OCI-LY1 (cell line): Measurements from ENCODE around the gene HECTD1.
"Not testable (repeated sequence)": the region's sequence is repeated elsewhere in the genome, so short reads cannot be mapped to it uniquely, and the experiment has no call there.

ENCODE experiments used
- H2AFZ ChIP-seq: fragments of 200-600 bp; sonication (generic), shearing (Covaris generic); 2 replicates; pipeline ENCODE4 v1.6.0; 2014; ENCODE audit warnings: antibody characterized with exemption, mild to moderate bottlenecking, low read length
- H3F3A ChIP-seq: fragments of 200-600 bp; sonication (generic), shearing (Covaris generic); 2 replicates; pipeline ENCODE4 v1.6.0; 2014; ENCODE audit warnings: mild to moderate bottlenecking, antibody characterized with exemption, low read length, moderate library complexity; ENCODE audit not compliant: insufficient read depth
- H3K27ac ChIP-seq: fragments of 200-600 bp; sonication (generic); 2 replicates; pipeline ENCODE4 v1.5.1; 2014; ENCODE audit warnings: low read length, mixed run types, mild to moderate bottlenecking, low read depth; ENCODE audit not compliant: poor library complexity, severe bottlenecking
- H3K27me3 ChIP-seq: fragments of 200-600 bp; sonication (generic); 2 replicates; pipeline ENCODE4 v1.6.0; 2014; ENCODE audit warnings: antibody characterized with exemption, mild to moderate bottlenecking, low read length, moderate library complexity; ENCODE audit not compliant: insufficient read depth
- H3K36me3 ChIP-seq: fragments of 200-600 bp; sonication (generic); 2 replicates; pipeline ENCODE4 v1.6.1; 2014; ENCODE audit warnings: mild to moderate bottlenecking, antibody characterized with exemption, low read length, moderate library complexity, mixed read lengths; ENCODE audit not compliant: insufficient read depth
- H3K4me1 ChIP-seq: fragments of 200-600 bp; sonication (generic); 2 replicates; pipeline ENCODE4 v1.5.1; 2014; ENCODE audit warnings: mild to moderate bottlenecking, low read length, moderate library complexity; ENCODE audit not compliant: insufficient read depth, severe bottlenecking
- H3K4me2 ChIP-seq: fragments of 200-600 bp; sonication (generic), shearing (Covaris generic); 2 replicates; pipeline ENCODE4 v1.6.1; 2014; ENCODE audit warnings: low read length
- H3K4me3 ChIP-seq: fragments of 200-600 bp; sonication (generic); 2 replicates; pipeline ENCODE4 v1.5.1; 2014; ENCODE audit warnings: low read length, low read depth, mild to moderate bottlenecking, mixed read lengths; ENCODE audit not compliant: poor library complexity, severe bottlenecking
- H3K79me2 ChIP-seq: fragments of 200-600 bp; shearing (Covaris generic); 2 replicates; pipeline ENCODE4 v1.6.1; 2016; ENCODE audit warnings: mixed run types, low read length, mixed read lengths; ENCODE audit not compliant: insufficient read depth
- H3K9ac ChIP-seq: fragments of 200-600 bp; sonication (generic), shearing (Covaris generic); 2 replicates; pipeline ENCODE4 v1.6.1; 2014; ENCODE audit warnings: mild to moderate bottlenecking, low read length, mixed read lengths
- H3K9me2 ChIP-seq: fragments of 200-600 bp; sonication (generic), shearing (Covaris generic); 2 replicates; pipeline ENCODE4 v1.6.1; 2014; ENCODE audit warnings: low read depth, mild to moderate bottlenecking, low read length, mixed read lengths
- H3K9me3 ChIP-seq: fragments of 200-600 bp; shearing (Covaris generic); 2 replicates; pipeline ENCODE4 v1.6.1; 2014; ENCODE audit warnings: low read length, mixed read lengths
- H4K20me1 ChIP-seq: fragments of 200-600 bp; sonication (generic), shearing (Covaris generic); 2 replicates; pipeline ENCODE4 v1.6.0; 2016; ENCODE audit warnings: mild to moderate bottlenecking, low read length; ENCODE audit not compliant: insufficient read depth
- CTCF ChIP-seq: fragments of 200-600 bp; sonication (generic), shearing (Covaris generic); IDR thresholded peaks from 2 replicates; pipeline ENCODE4 v1.5.1; 2017; ENCODE audit warnings: mild to moderate bottlenecking, antibody characterized with exemption, low read length, moderate library complexity, mixed read lengths
- EZH2 ChIP-seq: fragments of 200-600 bp; sonication (generic), shearing (Covaris generic); IDR thresholded peaks from 2 replicates; pipeline ENCODE4 v1.8.0; 2017; ENCODE audit warnings: borderline replicate concordance, mixed run types, mild to moderate bottlenecking, antibody characterized with exemption, low read length, moderate library complexity, mixed read lengths

The HECTD1 gene

GRCh38 chr14:31092160-31092708, 115.4 kb downstream of the HECTD1 start:
- H3K9ac ChIP-seq, result no peak overlapping the region
- no peaks in the 10 kb centered on the region for H3K9me2 ChIP-seq
- no peak overlapping the region for H3K27ac ChIP-seq
- H2AFZ ChIP-seq, result no peak overlapping the region
- H3K9me3 ChIP-seq, result no peaks in the 10 kb centered on the region
- peaks cover 1% of the 10 kb centered on the region; the same call in 1 of the 2 replicates for H3K36me3 ChIP-seq
- TF ChIP-seq EZH2 (no peak), CTCF (no peak)
- no peaks in the 10 kb centered on the region for H3K4me1 ChIP-seq
- no peaks in the 10 kb centered on the region for H3F3A ChIP-seq
- H3K79me2 ChIP-seq, result no peaks in the 10 kb centered on the region
- H4K20me1 ChIP-seq, result no peaks in the 10 kb centered on the region
- no peak overlapping the region for H3K4me3 ChIP-seq
- H3K4me2 ChIP-seq, result no peak overlapping the region
- no peaks in the 10 kb centered on the region for H3K27me3 ChIP-seq

GRCh38 chr14:31090883-31091764, 116.5 kb downstream of the HECTD1 start:
- Histone ChIP-seq H3K79me2 (no peaks in the 10 kb centered on the region), H3K27ac (no peak overlapping the region), H3K9me3 (no peaks in the 10 kb centered on the region), H3K9me2 (no peaks in the 10 kb centered on the region), H3K4me2 (no peak overlapping the region), H3K9ac (no peak overlapping the region), H3K4me3 (no peak overlapping the region), H3K4me1 (no peaks in the 10 kb centered on the region), H3F3A (no peaks in the 10 kb centered on the region), H2AFZ (no peak overlapping the region), H3K36me3 (no peaks in the 10 kb centered on the region), H3K27me3 (no peaks in the 10 kb centered on the region), H4K20me1 (no peaks in the 10 kb centered on the region)
- TF ChIP-seq EZH2 (no peak), CTCF (no peak)

- H3F3A ChIP-seq, H3K9me2 ChIP-seq, H3K36me3 ChIP-seq, H3K4me3 ChIP-seq, H3K9ac ChIP-seq, H3K27me3 ChIP-seq, H3K4me2 ChIP-seq, H3K27ac ChIP-seq, H3K79me2 ChIP-seq, H2AFZ ChIP-seq, H3K9me3 ChIP-seq, H4K20me1 ChIP-seq: not testable (repeated sequence)
- H3K4me1 ChIP-seq, result peaks cover 21% of the 10 kb centered on the region
These were observed 121.1 kb downstream of the HECTD1 start for GRCh38 chr14:31086466-31086865.

GRCh38 chr14:31085027-31085426, 122.6 kb downstream of the HECTD1 start:
- H3K27ac ChIP-seq, result peak overlapping the region; percentile 54
- H3K4me1 ChIP-seq, result peaks cover 21% of the 10 kb centered on the region
- H3K27me3 ChIP-seq, result no peaks in the 10 kb centered on the region
- no peaks in the 10 kb centered on the region for H3K79me2 ChIP-seq
- H3K9me2 ChIP-seq, result no peaks in the 10 kb centered on the region
- TF ChIP-seq CTCF, result no peak
- TF ChIP-seq EZH2, result no peak
- no peaks in the 10 kb centered on the region for H3K36me3 ChIP-seq
- H4K20me1 ChIP-seq, result no peaks in the 10 kb centered on the region
- no peak overlapping the region for H3K4me2 ChIP-seq
- H2AFZ ChIP-seq, result no peak overlapping the region
- no peak overlapping the region for H3K4me3 ChIP-seq
- no peaks in the 10 kb centered on the region for H3K9me3 ChIP-seq
- H3F3A ChIP-seq, result no peaks in the 10 kb centered on the region
- no peak overlapping the region for H3K9ac ChIP-seq
